ENCODE results near the gene TBP. TPM values are rescaled to one million over a fixed set of nuclear protein-coding genes. Genes with fewer than 3 reads are reported as not detected.
A peak's percentile ranks its signal among the peaks of the same experiment; 100 is the strongest.

Gene TBP
- total and polyA plus RNA-seq, 2 of the 13 experiments (the other 11 are each of a cell fraction or from before 2014, with no cell fraction given) = 21.7 to 28.1 TPM

- TF ChIP-seq TAF1 (CRISPR knock-in tag; IDR thresholded peaks at IDR 0.05) = peak; percentile 94
- TF ChIP-seq ZNF615 (CRISPR knock-in tag; IDR thresholded peaks at IDR 0.05; ENCODE audit: borderline replicate concordance) = no peak
- peak; percentile 59; the same call in 1 of the 2 replicates for TF ChIP-seq HIVEP1 (CRISPR knock-in tag; IDR thresholded peaks at IDR 0.05)
- TF ChIP-seq ZSCAN22 (CRISPR knock-in tag; IDR thresholded peaks at IDR 0.05) = no peak
- TF ChIP-seq MTF2 (CRISPR knock-in tag; IDR thresholded peaks at IDR 0.05; ENCODE audit: borderline replicate concordance) = 0 out of 2 replicates have a peak, but pooled peaks have one; percentile 2
- peak; percentile 98 for TF ChIP-seq ZNF891 (CRISPR knock-in tag; IDR thresholded peaks at IDR 0.05)
- TF ChIP-seq RAD51 (IDR thresholded peaks at IDR 0.05; ENCODE audit: borderline replicate concordance) = no peak
- TF ChIP-seq NR1H2 (CRISPR knock-in tag; IDR thresholded peaks at IDR 0.05; ENCODE audit: borderline replicate concordance, low read depth) = no peak
- TF ChIP-seq ZHX1 (CRISPR knock-in tag; IDR thresholded peaks at IDR 0.05; ENCODE audit: low read depth) = 0 out of 2 replicates have a peak, but pooled peaks have one; percentile 85
- TF ChIP-seq SRSF4 (IDR thresholded peaks at IDR 0.05; ENCODE audit: low read depth, low read length, poor library complexity, severe bottlenecking) = no peak
- no peak for TF ChIP-seq ZKSCAN8 (CRISPR knock-in tag; IDR thresholded peaks at IDR 0.05; ENCODE audit: borderline replicate concordance)
- no peak for TF ChIP-seq HNRNPH1 (optimal IDR thresholded peaks at IDR 0.05; ENCODE audit: low read depth, low read length)
- TF ChIP-seq HMGA1 (CRISPR knock-in tag; conservative IDR thresholded peaks at IDR 0.05) = no peak
- TF ChIP-seq RFX5 (IDR thresholded peaks at IDR 0.05; ENCODE audit: low read depth, low read length) = peak; percentile 10; the same call in 1 of the 2 replicates
- no peak for TF ChIP-seq GPBP1L1 (CRISPR knock-in tag; IDR thresholded peaks at IDR 0.05)
- no peak; the same call in 1 of the 2 replicates for TF ChIP-seq WIZ (CRISPR knock-in tag; IDR thresholded peaks at IDR 0.05)
- no peak for TF ChIP-seq DDIT3 (CRISPR knock-in tag; IDR thresholded peaks at IDR 0.05)
- TF ChIP-seq TRAFD1 (CRISPR knock-in tag; IDR thresholded peaks at IDR 0.05; ENCODE audit: borderline replicate concordance) = 0 out of 2 replicates have a peak, but pooled peaks have one; percentile 88
Observed at GRCh38 chr6:170552765-170553533, 1.2 kb upstream of the TBP start, which contains the start of gene PSMB1 (continued).

Measured in HepG2 (cell line).